ENCODE results near the gene BCKDK.
"Not testable (repeated sequence)": the region's sequence is repeated elsewhere in the genome, so short reads cannot be mapped to it uniquely, and the experiment has no call there.

The BCKDK gene

GRCh38 chr16:31142109-31143010 is 34.2 kb downstream of the BCKDK start:
- peak; percentile 99 for DNase-seq (ENCODE audit: low spot score)

GRCh38 chr16:31143011-31143693 is 35.0 kb downstream of the BCKDK start:
- DNase-seq (ENCODE audit: low spot score), result no peak

DNA sequence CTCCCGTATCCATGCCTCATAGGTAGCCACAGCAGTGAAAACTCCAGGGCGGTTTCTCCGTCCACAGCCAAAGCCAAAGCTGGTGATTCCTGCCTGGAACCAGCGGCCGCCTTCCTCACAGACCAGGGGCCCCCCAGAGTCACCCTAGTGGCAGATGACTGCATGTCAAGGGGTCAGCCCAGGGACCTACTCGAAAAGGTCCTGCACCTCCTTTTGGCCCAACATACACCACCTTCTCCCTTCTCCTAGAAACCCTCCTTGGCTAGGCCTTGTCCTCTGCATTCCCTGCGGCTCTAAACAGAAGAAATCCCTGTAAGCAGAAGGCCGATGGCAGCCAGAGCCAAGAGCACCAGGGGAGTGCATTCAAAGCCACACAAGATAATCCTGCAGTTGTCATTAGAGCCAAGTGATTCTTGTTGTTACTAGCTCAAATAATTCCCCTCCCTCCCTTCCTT is 35.5 kb downstream of the BCKDK start:
- DNase-seq (ENCODE audit: low spot score), result no peak

- DNase-seq (ENCODE audit: low spot score), result not testable (repeated sequence)
Observed at GRCh38 chr16:31144418-31144817, 36.2 kb downstream of the BCKDK start.

- DNase-seq (ENCODE audit: low spot score), result no peak
Observed at GRCh38 chr16:31145398-31145990, 37.3 kb downstream of the BCKDK start.

DNA sequence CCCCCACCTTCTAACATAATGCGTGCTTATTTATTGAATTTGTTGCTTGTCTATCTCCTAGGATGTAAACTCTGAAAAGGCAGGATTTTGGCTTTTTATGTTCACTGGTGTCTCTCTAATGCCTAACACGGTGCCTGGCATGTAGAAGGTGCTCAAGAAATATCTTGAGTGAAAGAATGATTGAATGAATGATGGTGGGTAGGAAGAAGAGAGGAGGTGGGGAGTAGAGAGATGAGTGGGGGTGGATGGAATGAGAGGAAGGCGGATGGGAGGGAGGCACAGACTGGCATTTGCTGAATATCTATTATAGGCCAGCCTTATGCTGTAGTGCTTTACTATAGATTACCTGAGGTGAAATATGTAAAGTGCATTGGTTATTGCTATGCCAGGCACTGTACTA is 39.4 kb downstream of the BCKDK start:
- peak; percentile 1 for DNase-seq (ENCODE audit: low spot score)

GRCh38 chr16:31148281-31148728 is 40.1 kb downstream of the BCKDK start:
- DNase-seq (ENCODE audit: low spot score), result no peak

GRCh38 chr16:31148896-31149295 is 40.7 kb downstream of the BCKDK start:
- DNase-seq (ENCODE audit: low spot score), result no peak

DNA sequence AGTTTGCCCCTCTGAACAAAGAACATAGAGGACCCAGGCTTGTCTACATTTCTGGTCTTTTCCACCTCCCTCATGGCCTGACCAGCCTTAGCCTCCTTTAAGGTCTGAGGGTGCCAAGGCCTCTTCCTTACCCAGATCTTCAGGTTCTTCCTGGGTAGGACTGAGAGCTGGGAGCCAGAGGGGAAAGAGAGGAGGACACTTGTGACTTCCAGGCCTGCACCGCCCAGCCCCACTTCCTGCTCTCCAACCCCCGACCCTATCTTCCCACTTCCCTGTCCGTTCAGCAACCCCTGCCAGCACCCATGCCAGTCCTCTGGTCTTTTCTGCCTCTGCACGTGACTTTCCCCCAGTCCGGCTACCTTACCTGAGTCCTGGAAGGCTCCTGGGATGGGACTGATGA is 41.1 kb downstream of the BCKDK start:
- DNase-seq (ENCODE audit: low spot score), result peak; percentile 2

DNA sequence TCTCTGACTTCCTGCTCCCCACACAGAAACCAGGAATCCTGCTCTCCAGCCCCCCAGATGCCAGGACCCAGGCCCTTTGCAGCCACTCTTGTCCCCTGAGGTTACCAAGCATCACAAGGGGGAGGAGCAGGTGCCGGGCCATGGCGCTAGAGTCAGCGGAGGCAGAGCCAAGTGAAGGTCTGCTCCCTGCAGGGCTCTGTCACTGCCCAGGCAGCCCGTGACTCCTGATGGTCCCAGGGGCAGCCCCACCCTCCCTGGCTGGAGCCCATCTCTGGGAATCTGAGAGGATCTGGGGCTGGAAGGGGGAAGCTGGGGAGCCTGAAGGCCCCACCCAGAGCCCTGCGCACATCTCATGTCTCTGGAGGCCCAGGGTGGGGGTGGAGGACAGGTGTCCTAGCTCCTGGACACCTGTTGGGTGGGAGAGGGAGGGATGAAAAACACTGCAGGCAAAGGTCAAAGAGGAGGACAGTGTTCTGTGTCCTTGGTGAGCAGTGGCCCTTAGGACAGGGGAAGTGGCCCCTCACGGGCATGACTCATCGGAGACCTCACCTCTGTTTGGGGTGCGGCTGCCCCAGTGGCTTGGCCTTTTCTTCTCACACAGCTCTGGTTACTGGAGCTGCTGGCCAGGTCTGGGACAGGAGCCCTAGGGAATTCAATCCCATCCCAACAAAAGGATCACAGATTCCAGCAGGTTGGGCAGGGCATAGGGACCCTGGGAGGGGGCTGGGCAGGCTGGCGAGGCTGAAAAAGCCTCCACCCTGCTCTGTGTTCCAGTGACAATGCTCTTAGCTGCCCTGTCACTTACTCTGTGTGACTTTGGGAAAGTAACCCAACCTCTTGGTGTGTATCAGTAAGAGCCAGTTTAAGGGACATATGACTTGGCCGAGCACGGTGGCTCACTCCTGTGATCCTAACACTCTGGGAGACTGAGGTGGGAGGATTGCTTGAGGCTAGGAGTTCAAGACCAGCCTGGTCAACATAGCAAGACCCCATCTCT is 42.0 kb downstream of the BCKDK start, which contains the start of gene PRSS36:
TSS of gene PRSS36 (minus strand) at position 173 of the 997 bp plus-strand sequence. CDS start at position 142, 31 bp downstream.
- peak; percentile 2 for DNase-seq (ENCODE audit: low spot score)

GRCh38 chr16:31150976-31151375 is 42.8 kb downstream of the BCKDK start:
- not testable (repeated sequence) for DNase-seq (ENCODE audit: low spot score)

- DNase-seq (ENCODE audit: low spot score), result no peak
Observed at GRCh38 chr16:31157136-31157535, 49.0 kb downstream of the BCKDK start.
